Left renal pelvis (tissue), 4 donors: ENCODE measurements around the gene DDIT4L. TPM values are rescaled to one million over a fixed set of nuclear protein-coding genes. Genes with fewer than 3 reads are reported as not detected.
"Not testable (repeated sequence)": the region's sequence is repeated elsewhere in the genome, so short reads cannot be mapped to it uniquely, and the experiment has no call there.

Experiments
- DNase-seq, 4 donors: peaks; one replicate each; pipeline ENCODE4 v3.0.0-alpha.2; 2013; ENCODE audit warnings: low read depth in 4 of 4, low spot score in 3 of 4
- polyA plus RNA-seq, 4 donors: library from polyadenylated mRNA; unstranded; fragments of 120-200 nt; gene quantifications; one replicate each; pipeline ENCODE4 v1.2.1, GENCODE V29; 2013; ENCODE audit not compliant: insufficient read length in 4 of 4

DDIT4L gene
- polyA plus RNA-seq: 1 to 10 TPM; 2.1 to 4.1 (median 2.9) TPM

- peak in 3 of 4 donors; percentile 8 to 26 (median 12) for DNase-seq
Measured at GRCh38 chr4:100189820-100190642, at the start of gene DDIT4L. Gene DDIT4L, minus strand, starts transcription at chr4:100190468. Its CDS starts 485 bp downstream, at chr4:100189983.

- no peak for DNase-seq
Measured at GRCh38 chr4:100240008-100240407, 49.7 kb upstream of the DDIT4L start.

- DNase-seq: no peak
Measured at GRCh38 chr4:100224721-100225120, 34.5 kb upstream of the DDIT4L start.

DNA sequence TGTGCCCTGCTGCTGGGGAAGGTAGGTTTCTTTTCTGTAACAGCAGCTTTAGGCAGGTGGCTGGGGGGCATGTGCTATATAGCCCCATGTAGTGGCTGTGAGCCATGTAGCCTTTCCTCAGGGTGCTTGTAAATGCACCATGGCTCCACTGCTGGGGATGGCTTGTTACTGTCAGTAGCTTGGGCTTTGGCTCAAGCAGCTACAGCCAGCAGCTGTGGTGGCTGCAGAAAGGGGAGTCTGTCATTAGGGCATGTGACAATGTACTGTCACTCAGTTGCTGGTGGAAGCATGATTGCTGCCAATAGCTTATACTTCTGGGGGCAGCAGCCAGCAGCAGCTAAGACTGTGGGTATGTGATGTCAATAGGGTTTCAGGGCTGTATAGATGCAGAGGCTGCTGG lies 33.9 kb upstream of the DDIT4L start:
- DNase-seq: no peak

- no peak for DNase-seq
Measured at GRCh38 chr4:100208964-100209363, 18.7 kb upstream of the DDIT4L start.

GRCh38 chr4:100208459-100208858 lies 18.2 kb upstream of the DDIT4L start:
- no peak for DNase-seq

DNA sequence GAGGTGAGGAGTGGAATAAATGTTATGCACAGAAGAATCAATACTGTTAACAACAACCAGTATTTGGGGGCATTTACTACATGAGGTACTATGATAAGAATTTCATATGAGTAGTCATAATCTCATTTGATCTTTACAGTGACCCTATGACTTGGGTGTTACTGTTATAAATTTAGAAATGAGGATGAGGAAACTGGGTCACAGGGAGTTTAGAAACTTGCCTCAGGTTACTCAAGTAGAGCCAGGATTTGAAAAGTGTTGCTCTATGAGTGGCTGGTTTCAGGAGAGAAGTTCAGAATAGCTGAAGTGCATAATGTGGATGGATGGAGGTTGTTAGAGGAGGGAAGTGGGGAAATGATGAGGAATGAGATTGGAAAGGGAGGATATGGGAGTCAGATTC lies 16.6 kb upstream of the DDIT4L start:
- DNase-seq: no peak

DNA sequence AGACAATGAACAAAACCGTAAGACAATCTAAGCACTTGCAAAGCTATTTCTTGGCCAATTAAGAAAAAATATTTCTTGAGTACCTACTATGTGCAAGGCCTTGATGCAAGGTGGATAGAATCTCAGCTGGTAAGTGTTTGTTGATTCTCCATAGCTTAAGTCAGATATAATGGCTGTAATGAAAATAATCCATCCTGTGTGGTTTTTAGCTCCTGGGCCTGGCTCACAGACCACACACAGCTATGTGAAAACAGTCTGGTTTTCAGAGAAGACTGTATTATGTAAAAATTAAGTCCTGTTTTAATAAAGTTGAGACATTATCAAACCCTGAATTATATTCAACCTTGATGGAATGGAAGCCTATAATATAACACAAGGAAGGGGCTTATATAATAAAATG lies 7.8 kb upstream of the DDIT4L start:
- DNase-seq: no peak

DNA sequence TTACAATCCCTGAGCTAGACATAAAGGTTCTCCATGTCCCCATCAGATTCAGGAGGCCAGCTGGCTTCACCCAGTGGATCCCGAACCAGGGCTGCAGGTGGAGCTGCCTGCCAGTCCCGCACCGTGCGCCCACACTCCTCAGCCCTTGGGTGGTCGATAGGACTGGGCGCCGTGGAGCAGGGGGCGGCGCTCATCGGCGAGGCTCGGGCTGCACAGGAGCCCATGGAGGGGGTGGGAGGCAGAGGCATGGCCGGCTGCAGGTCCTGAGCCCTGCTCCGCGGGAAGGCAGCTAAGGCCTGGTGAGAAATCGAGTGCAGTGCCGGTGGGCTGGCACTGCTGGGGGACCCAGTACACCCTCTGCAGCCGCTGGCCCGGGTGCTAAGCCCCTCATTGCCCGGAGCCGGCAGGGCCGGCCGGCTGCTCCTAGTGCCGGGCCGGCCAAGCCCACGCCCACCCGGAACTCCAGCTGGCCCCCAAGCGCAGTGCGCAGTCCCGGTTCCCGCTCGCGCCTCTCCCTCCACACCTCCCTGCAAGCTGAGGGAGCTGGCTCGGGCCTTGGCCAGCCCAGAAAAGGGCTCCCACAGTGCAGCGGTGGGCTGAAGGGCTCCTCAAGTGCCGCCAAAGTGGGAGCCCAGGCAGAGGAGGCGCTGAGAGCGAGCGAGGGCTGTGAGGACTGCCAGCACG lies 6.3 kb upstream of the DDIT4L start:
- DNase-seq: not testable (repeated sequence)

DNA sequence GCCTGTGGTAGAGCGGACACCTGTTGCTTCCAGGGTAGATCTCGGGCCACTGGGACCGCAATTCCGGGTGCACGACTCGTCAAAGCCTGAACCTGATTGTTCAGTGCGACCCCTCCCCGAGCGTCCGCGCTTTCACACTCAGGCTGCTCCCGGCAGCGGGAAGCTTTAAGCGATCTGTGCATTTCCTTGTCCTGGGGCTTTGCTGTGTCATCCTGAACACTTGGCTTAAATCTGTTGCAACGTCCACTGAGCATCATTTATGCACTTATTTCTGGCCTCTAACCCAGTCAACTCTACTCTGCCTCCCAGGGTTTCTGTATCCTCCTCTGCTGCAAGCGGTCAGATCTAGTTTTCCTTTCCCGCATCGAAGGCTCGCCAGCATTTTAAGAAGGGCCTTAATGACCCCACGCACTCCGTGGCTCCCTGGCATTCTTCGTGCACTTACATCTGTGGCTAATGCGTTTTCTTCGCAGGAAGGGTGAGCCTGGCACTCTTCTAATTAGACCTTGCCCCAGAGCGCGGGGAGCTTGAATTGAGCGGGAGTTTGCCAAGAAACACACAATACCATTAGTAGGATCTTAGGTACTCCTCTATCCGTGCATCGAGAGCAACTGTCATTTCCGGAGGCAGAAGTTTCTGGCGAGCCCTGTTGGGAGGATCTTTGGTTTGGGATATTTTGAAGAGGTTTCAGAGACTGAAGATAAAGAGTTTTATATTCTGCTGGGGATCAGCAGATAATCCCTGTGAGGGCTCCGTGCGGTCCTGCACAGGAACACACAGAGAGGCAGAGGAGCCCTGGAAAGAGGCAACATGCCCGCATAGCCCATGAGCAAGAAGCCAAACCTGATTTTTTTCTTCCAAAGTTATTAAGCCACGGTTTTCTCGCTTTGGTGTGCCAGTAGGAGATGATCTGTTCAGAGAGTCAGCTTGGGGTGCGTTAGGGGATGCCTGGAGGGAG lies 654 bp upstream of the DDIT4L start:
- peak in 3 of 4 donors; percentile 6 to 27 (median 22) for DNase-seq

- DNase-seq: no peak
Measured at GRCh38 chr4:100188829-100189228, 1.4 kb downstream of the DDIT4L start.

DNA sequence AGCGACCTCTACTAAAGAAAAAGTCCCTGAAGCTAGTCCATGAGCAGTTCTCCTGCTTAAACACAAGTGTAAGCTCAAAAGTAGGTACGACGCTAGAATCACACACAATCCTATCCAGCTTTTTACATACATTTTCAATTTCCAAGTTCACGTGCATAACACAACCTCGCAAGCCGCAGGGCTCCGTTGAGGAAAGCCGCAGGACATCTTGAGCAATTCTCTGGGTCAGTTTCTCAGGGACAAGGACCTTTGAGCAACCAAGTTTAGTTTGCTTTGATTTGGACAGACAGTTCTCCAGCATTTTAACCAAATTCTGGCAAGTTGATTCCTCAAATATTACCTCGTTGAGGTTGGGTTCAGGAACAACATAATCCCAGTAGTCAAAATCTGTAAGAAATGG lies 2.5 kb downstream of the DDIT4L start:
- no peak for DNase-seq

DNA sequence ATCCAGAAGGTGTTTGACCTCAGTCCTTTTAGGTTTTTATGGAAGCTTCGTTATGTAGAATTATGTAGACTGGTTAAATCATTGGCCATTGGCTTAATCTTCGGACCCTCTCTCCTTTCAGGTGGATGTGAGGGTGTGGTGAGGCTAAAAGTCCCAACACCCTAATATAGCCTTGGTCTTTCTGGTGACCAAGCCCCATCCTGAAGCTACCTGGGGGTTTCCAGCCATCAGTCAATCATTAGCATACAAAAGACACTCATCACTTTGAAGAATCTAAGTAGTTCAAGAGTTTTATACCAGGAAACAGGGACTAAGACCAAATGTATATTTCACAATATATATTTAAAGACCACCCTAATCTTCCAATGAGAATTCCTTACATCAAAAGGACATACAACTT lies 5.5 kb downstream of the DDIT4L start:
- no peak for DNase-seq

- no peak for DNase-seq
Measured at GRCh38 chr4:100177855-100178254, 12.4 kb downstream of the DDIT4L start.

DNA sequence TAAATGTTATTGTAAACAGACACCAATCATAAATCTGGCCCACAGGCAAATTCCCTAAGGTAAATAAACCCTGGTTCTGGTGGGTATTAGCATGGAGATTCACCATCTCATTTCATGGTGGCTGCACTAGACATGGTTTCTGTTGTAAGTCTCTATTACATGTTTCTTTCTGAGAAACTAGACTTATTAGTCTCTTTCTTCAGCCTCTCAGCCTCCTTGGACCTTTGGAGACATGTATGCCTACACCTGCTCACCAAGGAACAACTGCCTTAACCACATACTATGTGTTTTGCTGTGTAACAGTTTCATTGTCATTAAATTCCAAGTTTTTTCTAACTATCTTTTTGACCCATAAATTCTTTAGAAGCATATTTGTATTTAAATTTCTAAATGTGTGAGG lies 13.1 kb downstream of the DDIT4L start:
- DNase-seq: no peak

GRCh38 chr4:100175858-100176257 lies 14.4 kb downstream of the DDIT4L start:
- no peak for DNase-seq

GRCh38 chr4:100174985-100175383 lies 15.3 kb downstream of the DDIT4L start:
- no peak for DNase-seq

- DNase-seq: no peak
Measured at GRCh38 chr4:100170986-100171385, 19.3 kb downstream of the DDIT4L start.

GRCh38 chr4:100169491-100170485 lies 20.5 kb downstream of the DDIT4L start:
- DNase-seq: no peak

- DNase-seq: no peak
Measured at GRCh38 chr4:100168521-100168920, 21.7 kb downstream of the DDIT4L start.
